EL (cell line): ENCODE data around the gene EML2.
A peak's percentile ranks its signal among the peaks of the same experiment; 100 is the strongest.

Experiments
- DNase-seq: peaks from one replicate; pipeline ENCODE4 v3.0.0-alpha.2; 2016

Gene EML2

GRCh38 chr19:45581576-45581975, 57.6 kb downstream of the EML2 start:
- no peak for DNase-seq

GRCh38 chr19:45578861-45579260, 60.3 kb downstream of the EML2 start:
- DNase-seq: no peak

GRCh38 chr19:45577111-45577905, 61.9 kb downstream of the EML2 start:
- DNase-seq: peak; percentile 92

GRCh38 chr19:45576682-45577081, 62.5 kb downstream of the EML2 start:
- DNase-seq: no peak

GRCh38 chr19:45575216-45575615, 64.0 kb downstream of the EML2 start:
- DNase-seq: no peak

- DNase-seq: no peak
These were observed 64.7 kb downstream of the EML2 start for GRCh38 chr19:45574526-45574925.

- DNase-seq: no peak
These were observed 67.6 kb downstream of the EML2 start for GRCh38 chr19:45571457-45572220.

GRCh38 chr19:45569619-45570421, 69.4 kb downstream of the EML2 start:
- peak; percentile 48 for DNase-seq

- peak; percentile 43 for DNase-seq
These were observed 70.5 kb downstream of the EML2 start for GRCh38 chr19:45568732-45569131.

- DNase-seq: no peak
These were observed 71.6 kb downstream of the EML2 start for GRCh38 chr19:45567609-45568008.

- no peak for DNase-seq
These were observed 74.9 kb downstream of the EML2 start for GRCh38 chr19:45564131-45564780.

GRCh38 chr19:45560686-45561085, 78.5 kb downstream of the EML2 start:
- DNase-seq: no peak

- no peak for DNase-seq
These were observed 79.2 kb downstream of the EML2 start for GRCh38 chr19:45560038-45560437.
